ENCODE measurements around the gene COP1. TPM values are rescaled to one million over a fixed set of nuclear protein-coding genes. Genes with fewer than 3 reads are reported as not detected.

COP1 gene
- total and polyA plus RNA-seq, 2 of the 8 experiments (the other 6 are each of a cell fraction or from before 2014, with no cell fraction given): 26.2 to 44.9 TPM

GRCh38 chr1:176201568-176201967, 5.5 kb downstream of the COP1 start (continued):
- no peak for TF ChIP-seq CHD7 (IDR thresholded peaks at IDR 0.05; ENCODE audit: insufficient replicate concordance, low read length)
- TF ChIP-seq BCL11A (IDR thresholded peaks at IDR 0.05; ENCODE audit: low read depth in 2 of 2, low read length in 2 of 2): no peak
- no peak for TF ChIP-seq SIRT6 (IDR thresholded peaks at IDR 0.05; ENCODE audit: low read length)
- TF ChIP-seq E2F6 (IDR thresholded peaks at IDR 0.05): no peak
